Duodenal mucosa (tissue), 2 donors: Measurements from ENCODE around the gene GAA.

ENCODE experiments used
- H3K27ac ChIP-seq: one replicate; pipeline ENCODE4 v1.7.0; 2013; ENCODE audit warnings: low read depth, low read length
- H3K27me3 ChIP-seq, 2 donors: one replicate each; pipeline ENCODE4 v1.7.0; 2013; ENCODE audit warnings: low read length in 2 of 2, control low read depth in 1 of 2; ENCODE audit not compliant: insufficient read depth in 2 of 2, control insufficient read depth in 1 of 2
- H3K36me3 ChIP-seq, 2 donors: one replicate each; pipeline ENCODE4 v1.7.0; 2013; ENCODE audit warnings: low read length in 2 of 2, control low read depth in 1 of 2; ENCODE audit not compliant: insufficient read depth in 2 of 2, control insufficient read depth in 1 of 2
- H3K4me1 ChIP-seq, 2 donors: one replicate each; pipeline ENCODE4 v1.7.0; 2013; ENCODE audit warnings: low read length in 2 of 2, control low read depth in 1 of 2; ENCODE audit not compliant: insufficient read depth in 2 of 2, control insufficient read depth in 1 of 2
- H3K4me3 ChIP-seq, 2 donors: one replicate each; pipeline ENCODE4 v1.7.0; 2013; ENCODE audit warnings: low read length in 2 of 2, low read depth in 1 of 2
- H3K9ac ChIP-seq, 2 donors: one replicate each; pipeline ENCODE4 v1.7.0; 2013; ENCODE audit warnings: low read length in 2 of 2, low read depth in 1 of 2
- H3K9me3 ChIP-seq, 2 donors: one replicate each; pipeline ENCODE4 v1.7.0; 2013; ENCODE audit warnings: low read length in 2 of 2, control low read depth in 1 of 2; ENCODE audit not compliant: control insufficient read depth in 1 of 2

Gene GAA

DNA sequence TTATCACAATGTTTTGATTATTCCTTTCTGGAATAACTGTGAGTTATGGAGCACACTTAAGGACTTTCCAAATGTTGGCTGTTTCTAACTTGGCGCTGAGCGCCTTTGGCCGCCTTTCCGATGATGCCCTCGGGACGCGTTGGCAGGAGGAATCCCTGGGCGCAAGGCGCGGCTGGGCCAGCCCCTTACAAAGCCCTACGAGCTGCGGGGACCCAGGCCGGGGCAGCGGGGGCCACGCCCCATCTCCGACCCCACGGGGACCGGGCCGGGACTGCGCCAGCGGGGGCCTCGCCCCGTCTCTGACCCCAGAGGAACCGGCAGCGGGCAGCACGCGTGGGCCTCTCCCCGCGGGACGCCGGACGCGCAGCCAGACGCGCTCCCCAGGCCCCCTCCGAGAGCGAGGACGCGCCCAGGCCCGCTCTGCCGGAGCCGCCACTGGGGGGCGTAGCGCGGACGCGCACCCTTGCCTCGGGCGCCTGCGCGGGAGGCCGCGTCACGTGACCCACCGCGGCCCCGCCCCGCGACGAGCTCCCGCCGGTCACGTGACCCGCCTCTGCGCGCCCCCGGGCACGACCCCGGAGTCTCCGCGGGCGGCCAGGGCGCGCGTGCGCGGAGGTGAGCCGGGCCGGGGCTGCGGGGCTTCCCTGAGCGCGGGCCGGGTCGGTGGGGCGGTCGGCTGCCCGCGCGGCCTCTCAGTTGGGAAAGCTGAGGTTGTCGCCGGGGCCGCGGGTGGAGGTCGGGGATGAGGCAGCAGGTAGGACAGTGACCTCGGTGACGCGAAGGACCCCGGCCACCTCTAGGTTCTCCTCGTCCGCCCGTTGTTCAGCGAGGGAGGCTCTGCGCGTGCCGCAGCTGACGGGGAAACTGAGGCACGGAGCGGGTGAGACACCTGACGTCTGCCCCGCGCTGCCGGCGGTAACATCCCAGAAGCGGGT is at the start of gene GAA:
Gene GAA, plus strand, starts transcription at position 571 of the 935 bp plus-strand sequence. CDS start 3,006 bp downstream, outside the sequence.
- Histone ChIP-seq H3K4me3 (peak within 1 kb of the TSS; percentile 97 to 98), H3K9ac (peak within 1 kb of the TSS; percentile 87 to 94), H3K27me3 (no peaks in the 10 kb centered on the region), H3K36me3 (no peaks in the 10 kb centered on the region), H3K9me3 (no peaks in the 10 kb centered on the region), H3K27ac (peak within 1 kb of the TSS; percentile 75), H3K4me1 (peaks cover 14 to 16% of the 10 kb centered on the region in 2 donors)

GRCh38 chr17:80051681-80052080 is 49.7 kb upstream of the GAA start:
- Histone ChIP-seq H3K4me3 (no peak overlapping the region), H3K4me1 (peaks cover 0 to 8% of the 10 kb centered on the region in 2 donors), H3K36me3 (peaks cover 0 to 3% of the 10 kb centered on the region in 2 donors), H3K9ac (no peak overlapping the region), H3K9me3 (no peaks in the 10 kb centered on the region), H3K27me3 (no peaks in the 10 kb centered on the region), H3K27ac (no peak overlapping the region)

DNA sequence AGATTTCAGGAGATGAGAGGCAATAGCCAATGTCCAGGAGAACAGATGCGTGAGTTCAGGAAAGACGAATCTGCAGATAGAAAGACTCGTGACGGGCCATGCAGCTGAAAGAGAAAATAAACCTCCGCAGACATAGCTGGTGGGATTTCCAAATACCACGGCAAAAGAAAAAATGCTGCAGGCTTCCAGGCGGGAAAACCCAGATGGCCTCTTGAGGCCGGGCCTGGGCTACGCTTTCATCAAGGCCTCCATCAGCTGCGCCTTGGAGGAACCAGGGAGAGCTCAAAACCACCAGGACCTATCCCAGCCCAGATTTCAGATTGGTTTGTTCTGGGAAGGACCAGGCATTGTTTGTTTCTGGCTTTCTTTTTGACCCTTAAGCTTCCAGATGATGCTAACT is 48.3 kb upstream of the GAA start:
- Histone ChIP-seq H3K27me3 (no peaks in the 10 kb centered on the region), H3K9ac (no peak overlapping the region), H3K9me3 (no peaks in the 10 kb centered on the region), H3K36me3 (peaks cover 0 to 3% of the 10 kb centered on the region in 2 donors), H3K4me3 (no peak overlapping the region), H3K27ac (no peak overlapping the region), H3K4me1 (peaks cover 0 to 8% of the 10 kb centered on the region in 2 donors)

DNA sequence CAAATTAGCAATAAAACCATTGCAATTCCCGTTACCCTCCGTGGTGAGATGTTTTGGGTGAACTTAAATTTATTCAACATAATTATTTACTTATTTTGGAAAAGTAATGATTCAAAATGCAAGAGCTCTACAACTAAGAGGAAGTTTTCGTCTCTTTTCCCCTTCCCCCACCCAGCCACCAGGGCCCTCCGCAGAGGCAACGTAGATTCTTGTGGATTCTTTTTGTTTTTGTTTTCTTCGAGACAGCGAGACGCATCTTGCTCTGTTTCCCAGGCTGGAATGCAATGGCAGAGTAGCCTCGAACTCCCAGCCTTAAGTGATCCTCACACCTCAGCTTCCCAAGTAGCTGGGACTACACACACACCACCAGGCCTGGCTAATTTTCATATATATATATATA is 45.8 kb upstream of the GAA start:
- H3K9ac ChIP-seq, result no peak overlapping the region
- no peak overlapping the region for H3K4me3 ChIP-seq
- H3K9me3 ChIP-seq, result no peaks in the 10 kb centered on the region
- H3K36me3 ChIP-seq, result peaks cover 0 to 3% of the 10 kb centered on the region in 2 donors
- peaks cover 0 to 8% of the 10 kb centered on the region in 2 donors for H3K4me1 ChIP-seq
- H3K27me3 ChIP-seq, result no peaks in the 10 kb centered on the region
- H3K27ac ChIP-seq, result no peak overlapping the region

- H3K4me3 ChIP-seq, result no peak overlapping the region
- H3K9me3 ChIP-seq, result no peaks in the 10 kb centered on the region
- H3K9ac ChIP-seq, result no peak overlapping the region
- H3K27ac ChIP-seq, result no peak overlapping the region
- H3K4me1 ChIP-seq, result peaks cover 0 to 8% of the 10 kb centered on the region in 2 donors
- H3K36me3 ChIP-seq, result no peaks in the 10 kb centered on the region
- no peaks in the 10 kb centered on the region for H3K27me3 ChIP-seq
Observed at GRCh38 chr17:80058311-80058955, 42.9 kb upstream of the GAA start.

DNA sequence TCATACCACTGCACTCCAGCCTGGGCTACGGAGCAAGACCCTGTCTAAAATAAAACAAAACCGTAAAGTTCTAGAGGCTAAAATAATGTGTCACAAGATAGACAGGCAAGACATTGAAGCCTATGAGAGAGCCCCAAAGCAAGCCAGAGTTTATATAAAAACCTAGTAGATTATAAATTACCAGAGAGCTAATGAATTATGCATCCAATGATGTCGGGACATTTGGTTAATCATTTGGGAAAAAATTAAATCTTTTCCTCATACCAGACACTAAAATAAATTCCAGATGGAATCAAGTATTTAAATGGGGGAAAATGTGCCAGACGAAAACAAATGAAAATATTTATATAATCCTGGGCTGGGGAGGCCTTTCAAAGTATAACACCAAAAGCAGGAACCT is 40.7 kb upstream of the GAA start:
- H3K9ac ChIP-seq, result no peak overlapping the region
- H3K9me3 ChIP-seq, result no peaks in the 10 kb centered on the region
- H3K36me3 ChIP-seq, result no peaks in the 10 kb centered on the region
- no peak overlapping the region for H3K27ac ChIP-seq
- H3K4me3 ChIP-seq, result no peak overlapping the region
- H3K27me3 ChIP-seq, result no peaks in the 10 kb centered on the region
- no peaks in the 10 kb centered on the region for H3K4me1 ChIP-seq

DNA sequence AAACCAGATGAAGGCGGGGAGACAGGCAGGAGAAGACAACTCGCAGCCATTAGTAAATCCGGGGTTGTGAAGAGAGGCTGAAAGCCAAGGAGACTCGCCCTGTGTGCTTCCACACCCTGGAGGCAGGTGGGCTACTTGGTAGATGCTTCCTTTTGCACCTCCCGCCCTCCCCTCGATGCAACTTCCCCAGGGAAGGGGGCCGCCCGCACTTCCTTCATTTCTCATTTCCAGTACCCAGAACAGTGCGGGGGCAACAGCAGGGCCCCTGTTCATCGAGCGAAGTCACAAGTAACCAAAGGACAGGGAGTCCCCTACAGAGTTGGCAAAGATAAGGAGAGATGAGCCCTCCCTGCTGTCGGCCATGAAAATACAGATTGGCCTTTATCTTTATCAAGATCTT is 40.0 kb upstream of the GAA start:
- Histone ChIP-seq H3K27me3 (no peaks in the 10 kb centered on the region), H3K27ac (no peak overlapping the region), H3K4me3 (no peak overlapping the region), H3K4me1 (no peaks in the 10 kb centered on the region), H3K9me3 (no peaks in the 10 kb centered on the region), H3K36me3 (no peaks in the 10 kb centered on the region), H3K9ac (no peak overlapping the region)

DNA sequence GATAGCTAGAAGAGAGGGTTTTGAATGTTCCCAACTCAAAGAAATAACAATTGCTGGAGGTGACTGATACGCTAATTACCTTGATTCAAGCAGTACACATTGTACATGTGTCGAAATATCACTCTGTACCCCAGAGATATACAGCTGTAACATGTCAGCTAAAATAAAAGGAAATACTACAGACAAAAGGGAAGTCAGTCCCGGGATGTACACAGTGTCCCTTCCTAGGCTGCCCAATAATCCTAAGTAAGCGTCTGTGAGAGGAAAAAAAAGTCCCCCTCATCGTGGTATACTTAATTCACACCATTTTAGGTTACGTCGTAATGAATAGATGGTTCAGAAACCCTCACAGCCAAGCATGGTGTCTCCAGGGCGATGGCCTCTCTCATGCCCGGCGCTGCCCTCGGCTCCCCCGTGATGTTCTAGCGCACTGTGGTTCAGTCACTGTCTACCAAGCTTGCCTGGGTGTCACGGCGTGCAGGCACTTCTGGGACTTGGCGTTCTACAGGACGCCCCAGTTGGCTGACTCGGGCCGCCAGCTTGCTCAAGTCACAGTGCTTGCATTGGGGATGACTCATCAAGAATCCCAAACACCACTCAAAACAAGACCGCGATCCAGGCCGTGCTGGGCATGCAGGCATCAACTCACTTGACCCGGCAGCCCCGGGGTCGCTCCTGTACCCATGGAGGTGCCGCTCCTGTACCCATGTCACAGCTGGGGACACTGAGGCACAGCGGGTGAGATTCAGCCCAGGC is 37.4 kb upstream of the GAA start:
- Histone ChIP-seq H3K9ac (no peak overlapping the region), H3K9me3 (no peaks in the 10 kb centered on the region), H3K36me3 (no peaks in the 10 kb centered on the region), H3K4me3 (no peak overlapping the region), H3K27me3 (no peaks in the 10 kb centered on the region), H3K4me1 (peaks cover 6 to 7% of the 10 kb centered on the region in 2 donors), H3K27ac (peak overlapping the region; percentile 30)

DNA sequence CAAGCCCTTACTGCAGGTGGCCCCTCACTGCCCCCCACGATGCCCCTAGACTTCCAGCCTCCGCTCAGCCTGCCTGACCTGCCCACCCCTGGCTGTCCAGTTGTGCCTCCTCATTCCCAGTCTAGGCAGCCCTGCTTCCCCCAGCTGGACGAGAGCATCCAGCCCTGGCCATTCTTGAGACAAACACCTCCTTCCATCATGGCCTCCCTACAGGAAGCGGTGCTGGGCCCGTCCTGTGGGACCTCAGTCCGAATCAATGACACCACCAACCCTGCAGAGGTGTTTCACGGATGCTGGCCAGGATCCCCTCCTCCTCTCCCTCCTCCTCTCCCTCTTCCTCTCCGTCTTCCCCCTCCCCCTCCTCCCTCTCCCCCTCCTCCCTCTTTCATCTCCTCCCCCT is 36.7 kb upstream of the GAA start:
- Histone ChIP-seq H3K4me3 (no peak overlapping the region), H3K9ac (no peak overlapping the region), H3K36me3 (no peaks in the 10 kb centered on the region), H3K9me3 (no peaks in the 10 kb centered on the region), H3K27me3 (no peaks in the 10 kb centered on the region), H3K4me1 (peaks cover 6 to 11% of the 10 kb centered on the region in 2 donors), H3K27ac (peak overlapping the region; percentile 30)
